ENCODE data around the gene TRMU.
"Not testable (repeated sequence)": the region's sequence is repeated elsewhere in the genome, so short reads cannot be mapped to it uniquely, and the experiment has no call there.

The TRMU gene

GRCh38 chr22:46300491-46300890 lies 35.0 kb upstream of the TRMU start:
- no peak for DNase-seq (ENCODE audit: low spot score)

DNA sequence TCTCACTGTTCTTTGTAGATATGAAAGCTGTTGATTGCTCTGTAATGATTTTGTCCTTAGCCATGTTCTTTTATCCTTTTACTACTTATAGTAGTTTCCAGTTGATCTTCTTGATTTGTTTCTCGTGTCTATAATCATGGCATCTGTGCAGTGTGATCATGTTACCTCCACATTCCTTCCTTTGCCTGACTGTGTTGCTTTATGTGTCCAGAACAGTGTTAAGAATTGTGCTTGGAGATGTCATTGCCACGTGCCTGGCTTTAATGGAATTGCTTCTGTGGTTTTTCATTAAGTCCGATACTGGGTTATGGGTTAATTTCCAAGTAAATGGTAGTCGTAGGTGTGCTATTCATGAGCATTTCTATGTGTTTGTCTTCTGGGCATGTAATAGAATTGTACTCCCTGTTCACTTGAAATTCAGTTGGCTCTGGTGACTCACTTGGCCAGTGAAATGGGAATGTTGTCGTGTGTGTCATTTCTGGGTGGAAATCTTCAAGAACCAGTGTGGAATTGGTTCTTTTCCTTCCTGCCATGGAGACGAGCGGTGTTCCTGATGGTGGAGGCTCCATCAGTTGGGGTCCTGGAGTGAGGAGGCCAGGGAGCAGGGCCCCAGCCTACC lies 32.1 kb upstream of the TRMU start:
- DNase-seq (ENCODE audit: low spot score) = no peak

DNA sequence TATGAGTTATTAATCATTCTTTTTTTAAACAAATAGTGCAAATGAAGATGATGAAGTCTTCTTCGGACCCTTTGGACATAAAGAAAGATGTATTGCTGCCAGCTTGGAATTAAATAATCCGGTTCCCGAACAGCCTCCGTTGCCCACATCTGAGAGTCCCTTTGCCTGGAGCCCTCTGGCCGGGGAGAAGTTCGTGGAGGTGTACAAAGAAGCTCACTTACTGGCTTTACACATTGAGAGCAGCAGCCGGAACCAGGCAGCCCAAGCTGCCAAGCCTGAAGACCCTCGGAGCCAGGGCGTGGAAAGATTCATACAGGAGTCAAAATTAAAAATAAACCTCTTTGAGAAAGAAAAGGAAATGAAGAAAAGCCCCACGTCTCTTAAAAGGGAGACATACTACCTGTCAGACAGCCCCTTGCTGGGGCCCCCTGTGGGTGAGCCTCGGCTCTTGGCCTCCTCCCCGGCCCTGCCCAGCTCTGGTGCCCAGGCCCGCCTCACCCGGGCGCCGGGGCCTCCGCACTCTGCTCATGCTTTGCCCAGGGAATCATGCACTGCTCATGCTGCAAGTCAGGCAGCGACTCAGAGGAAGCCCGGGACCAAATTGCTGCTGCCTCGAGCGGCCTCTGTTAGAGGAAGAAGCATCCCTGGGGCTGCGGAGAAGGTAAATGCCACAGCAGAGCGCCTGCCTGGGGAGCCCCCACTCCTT lies 27.1 kb upstream of the TRMU start:
- no peak for DNase-seq (ENCODE audit: low spot score)

DNA sequence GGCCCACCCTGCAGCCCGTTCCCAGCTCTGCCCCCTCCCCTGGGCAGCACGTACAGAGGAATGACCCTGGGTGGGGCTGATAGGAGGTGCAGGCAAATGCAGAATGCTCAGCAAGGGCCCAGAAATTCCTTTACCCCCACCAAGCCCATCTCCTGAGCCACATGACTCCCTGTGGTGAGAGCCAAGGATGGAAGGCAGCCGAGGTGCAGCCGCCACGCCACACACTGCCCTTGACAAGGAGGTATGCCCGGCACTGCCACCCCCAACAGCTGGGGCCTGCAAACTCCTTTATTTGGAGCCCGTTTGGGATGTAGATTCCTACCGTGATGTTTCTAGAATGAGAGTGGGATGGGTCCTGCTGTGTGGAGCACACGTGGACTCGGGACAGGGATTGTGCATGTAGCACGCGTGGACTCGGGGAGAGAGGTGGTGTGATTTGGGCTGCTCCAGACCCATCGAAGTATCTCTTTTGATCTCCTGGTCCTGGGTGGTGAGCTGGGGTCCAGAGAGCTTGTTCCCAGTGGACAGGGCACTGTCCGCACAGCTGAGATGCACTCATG lies 25.9 kb upstream of the TRMU start:
- no peak for DNase-seq (ENCODE audit: low spot score)

DNA sequence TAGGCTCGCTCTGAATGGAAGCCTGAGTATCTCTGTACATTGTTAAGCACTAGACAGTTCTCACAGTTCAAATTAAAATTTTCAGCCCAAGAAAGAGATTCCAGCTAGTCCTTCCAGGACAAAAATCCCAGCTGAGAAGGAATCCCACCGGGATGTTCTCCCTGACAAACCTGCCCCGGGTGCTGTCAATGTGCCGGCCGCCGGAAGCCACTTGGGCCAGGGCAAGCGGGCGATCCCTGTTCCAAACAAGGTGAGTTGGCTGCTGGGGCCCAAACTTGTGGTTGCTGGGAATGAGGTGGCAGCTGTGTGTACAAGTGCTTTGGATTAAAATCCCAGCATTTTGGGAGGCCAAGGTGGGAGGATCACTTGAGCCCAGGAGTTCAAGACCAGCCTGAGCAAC lies 23.5 kb upstream of the TRMU start:
- no peak for DNase-seq (ENCODE audit: low spot score)

DNA sequence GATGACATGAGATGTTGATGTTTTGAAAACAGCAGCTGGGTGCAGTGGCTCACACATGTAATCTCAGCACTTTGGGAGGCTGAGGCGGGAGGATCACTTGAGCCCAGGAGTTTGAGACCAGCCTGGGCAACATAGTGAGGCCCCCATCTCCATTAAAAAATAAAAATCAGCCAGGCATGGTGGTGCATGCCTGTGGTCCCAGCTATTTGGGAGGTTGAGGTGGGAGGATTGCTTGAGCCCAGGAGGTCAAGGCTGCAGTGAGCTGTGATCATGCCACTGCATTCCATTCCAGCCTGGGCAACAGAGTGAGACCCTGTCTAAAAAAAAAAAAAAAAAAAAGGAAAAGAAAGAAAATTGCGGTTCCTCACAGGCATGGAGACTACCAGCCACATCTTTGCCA lies 22.7 kb upstream of the TRMU start:
- DNase-seq (ENCODE audit: low spot score) = not testable (repeated sequence)

DNA sequence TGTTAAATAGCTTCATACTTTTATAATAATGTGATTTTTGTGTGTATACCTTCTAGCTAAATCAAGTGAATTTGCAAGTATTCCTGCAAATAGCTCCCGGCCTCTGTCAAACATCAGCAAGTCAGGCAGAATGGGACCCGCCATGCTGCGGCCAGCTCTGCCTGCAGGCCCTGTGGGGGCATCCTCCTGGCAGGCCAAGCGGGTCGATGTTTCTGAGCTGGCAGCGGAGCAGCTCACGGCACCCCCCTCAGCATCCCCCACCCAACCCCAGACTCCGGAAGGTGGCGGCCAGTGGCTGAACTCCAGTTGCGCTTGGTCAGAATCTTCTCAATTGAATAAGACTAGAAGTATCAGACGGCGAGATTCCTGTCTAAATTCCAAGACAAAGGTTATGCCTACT lies 19.5 kb upstream of the TRMU start:
- no peak for DNase-seq (ENCODE audit: low spot score)

GRCh38 chr22:46317646-46318045 lies 17.9 kb upstream of the TRMU start:
- no peak for DNase-seq (ENCODE audit: low spot score)

- DNase-seq (ENCODE audit: low spot score) = no peak
Measured at GRCh38 chr22:46318576-46318975, 16.9 kb upstream of the TRMU start.

- DNase-seq (ENCODE audit: low spot score) = no peak
Measured at GRCh38 chr22:46319319-46319718, 16.2 kb upstream of the TRMU start.

DNA sequence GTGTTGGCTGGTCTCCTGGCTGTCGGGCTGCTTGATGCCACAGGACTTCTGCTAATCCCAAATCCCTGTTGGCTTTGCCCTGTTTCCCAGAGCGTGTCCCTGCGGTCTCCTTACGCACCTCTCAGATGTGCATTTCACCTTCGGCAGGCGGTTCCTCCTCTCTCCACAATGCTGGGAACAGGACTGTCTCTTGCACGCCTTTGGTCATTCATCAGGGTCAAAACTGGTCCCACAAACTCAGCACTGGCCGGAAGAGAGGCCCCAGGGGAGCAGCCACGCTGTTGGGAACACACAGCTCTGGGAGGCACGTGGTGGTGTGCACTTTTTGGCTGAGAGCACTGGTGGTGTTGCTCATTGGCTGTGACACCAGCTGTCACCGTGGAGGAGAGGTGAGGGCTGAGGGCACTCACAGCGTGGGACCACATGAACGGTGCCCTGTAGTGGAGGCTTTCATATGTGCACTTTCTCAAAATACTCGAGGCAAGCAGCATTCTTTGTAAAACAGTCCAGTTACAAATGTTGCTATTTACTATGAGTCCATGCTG lies 15.3 kb upstream of the TRMU start:
- DNase-seq (ENCODE audit: low spot score) = no peak

GRCh38 chr22:46320716-46321386 lies 14.7 kb upstream of the TRMU start:
- no peak for DNase-seq (ENCODE audit: low spot score)

DNA sequence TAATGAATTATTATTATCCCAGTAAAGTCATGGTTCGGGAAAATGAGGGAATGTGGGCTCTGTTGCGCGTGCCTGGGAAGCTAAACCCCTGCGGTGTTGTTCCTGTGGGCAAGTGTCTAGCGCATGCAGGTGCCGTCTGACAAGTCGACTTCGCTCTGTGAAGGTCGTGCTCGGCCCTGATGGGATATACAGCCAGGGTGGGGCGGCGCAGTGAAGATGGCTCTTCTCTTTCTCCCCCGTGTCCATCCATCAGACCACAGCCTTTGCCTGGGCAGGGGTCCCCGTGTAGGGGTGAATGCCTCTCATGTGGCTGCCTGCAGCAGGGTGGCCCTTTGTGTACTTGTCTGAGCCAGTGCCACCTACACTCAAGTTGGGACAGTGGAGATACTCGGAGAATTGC lies 12.8 kb upstream of the TRMU start:
- no peak for DNase-seq (ENCODE audit: low spot score)

GRCh38 chr22:46323162-46323561 lies 12.4 kb upstream of the TRMU start:
- no peak for DNase-seq (ENCODE audit: low spot score)

DNA sequence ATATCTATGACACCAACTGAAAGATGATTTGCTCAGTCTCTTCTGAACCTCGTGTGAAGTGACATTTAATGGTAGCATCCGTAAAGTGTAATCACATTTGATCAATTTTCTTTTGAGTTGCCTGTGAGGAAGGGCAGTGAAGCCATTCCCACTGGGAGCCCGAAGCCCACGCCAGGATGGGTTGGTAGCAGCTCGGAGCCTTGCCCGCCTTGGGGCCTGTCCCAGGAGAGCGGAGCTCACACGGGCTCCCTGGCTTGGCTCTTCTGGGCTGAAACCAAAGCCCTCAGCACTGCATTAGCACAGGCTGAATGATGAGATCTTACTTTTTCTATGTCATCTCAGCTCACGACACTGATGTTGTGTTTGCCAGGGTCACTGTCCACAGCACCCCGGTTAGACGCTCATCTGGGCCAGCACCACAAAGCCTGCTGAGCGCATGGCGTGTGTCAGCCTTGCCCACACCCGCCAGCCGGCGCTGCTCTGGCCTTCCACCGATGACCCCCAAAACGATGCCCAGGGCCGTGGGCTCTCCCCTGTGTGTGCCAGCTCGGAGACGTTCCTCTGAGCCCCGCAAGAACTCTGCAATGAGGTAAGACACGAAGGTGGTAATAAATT lies 9.3 kb upstream of the TRMU start:
- no peak for DNase-seq (ENCODE audit: low spot score)

DNA sequence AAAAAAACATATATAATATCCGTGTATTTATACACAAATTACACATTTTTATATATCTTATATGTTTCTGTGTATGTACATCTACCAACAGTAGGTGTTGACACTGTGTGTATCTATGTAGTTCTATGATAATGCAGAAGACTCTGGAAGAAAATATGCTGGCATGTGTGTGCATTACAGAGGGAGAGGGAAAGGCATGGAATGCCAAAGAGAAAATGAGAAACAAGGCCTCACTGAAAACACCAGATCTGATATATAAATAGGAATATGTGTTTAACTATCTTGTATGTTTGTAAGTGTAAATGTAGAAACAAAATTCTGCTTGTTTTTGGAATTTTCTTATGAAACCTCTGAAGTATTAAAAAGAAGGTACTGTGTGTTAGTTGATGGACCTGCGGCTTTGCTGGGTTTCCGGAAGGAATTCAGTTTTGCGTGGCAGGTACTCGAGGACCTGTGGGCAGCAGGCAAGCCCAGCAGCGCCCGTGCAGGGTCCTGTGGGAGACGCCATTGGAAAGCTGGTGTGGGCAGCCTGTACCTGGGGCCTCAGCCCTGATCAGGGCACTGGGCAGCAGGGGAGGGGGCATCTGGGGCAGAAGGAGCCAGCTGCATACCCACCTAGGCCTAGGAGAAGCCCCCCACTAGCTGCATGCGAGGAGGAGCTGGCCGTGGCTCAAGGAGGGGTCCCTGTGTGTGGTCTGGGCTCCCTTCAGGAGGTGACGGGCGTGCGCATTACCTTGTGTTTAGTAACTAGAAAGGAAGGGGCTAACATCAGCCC lies 7.6 kb upstream of the TRMU start:
- no peak for DNase-seq (ENCODE audit: low spot score)

- no peak for DNase-seq (ENCODE audit: low spot score)
Measured at GRCh38 chr22:46328797-46329196, 6.7 kb upstream of the TRMU start.

GRCh38 chr22:46329616-46330015 lies 5.9 kb upstream of the TRMU start:
- DNase-seq (ENCODE audit: low spot score) = no peak

DNA sequence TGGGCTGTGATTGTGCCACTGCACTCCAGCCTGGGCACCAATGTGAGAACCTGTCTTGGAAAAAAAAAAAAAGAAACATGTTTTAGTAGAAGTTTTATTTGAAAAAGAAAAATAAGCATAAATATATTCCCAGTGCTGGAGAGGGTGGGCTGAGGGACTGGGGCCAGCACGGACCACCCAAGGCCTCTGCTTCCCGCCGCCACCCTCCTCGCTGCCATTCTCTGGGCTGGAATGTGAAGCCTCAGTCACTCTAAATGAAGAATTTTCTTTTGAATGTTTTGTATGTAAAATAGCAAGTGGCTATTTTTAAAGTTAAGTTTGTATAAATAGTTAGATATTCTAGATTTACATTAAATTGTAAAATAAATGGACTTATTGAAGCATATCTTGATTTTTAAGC lies 5.1 kb upstream of the TRMU start:
- DNase-seq (ENCODE audit: low spot score) = no peak

- DNase-seq (ENCODE audit: low spot score) = no peak
Measured at GRCh38 chr22:46331496-46331895, 4.0 kb upstream of the TRMU start.
